Right lobe of liver (tissue), 4 donors: ENCODE results near the gene HMG20B.

ENCODE experiments used
- CTCF ChIP-seq, 4 donors: fragments of 200-600 bp in 3 of 4; fragments of 450-650 bp in 1 of 4; IDR thresholded peaks; one replicate each; pipeline versions ENCODE4 v1.5.1 to v1.8.0; 2016 to 2022; ENCODE audit warnings: antibody characterized with exemption in 4 of 4, mild to moderate bottlenecking in 2 of 4
- POLR2A ChIP-seq: fragments of 450-650 bp; IDR thresholded peaks from one replicate; pipeline ENCODE4 v1.6.1; 2017; ENCODE audit warnings: antibody characterized with exemption, mild to moderate bottlenecking
- donor health status: DM: no; HTN: no; CAD: no.
- donor health status: DM: no; HTN: no; CAD: no.
- donor health status: DM: no; HTN: yes; CAD: no.

GRCh38 chr19:3615524-3616135, 42.9 kb downstream of the HMG20B start:
- TF ChIP-seq POLR2A (no peak), CTCF (IDR thresholded peaks at IDR 0.05) (no peak)
